ENCODE data around the gene POU2AF1.
"Not testable (repeated sequence)": the region's sequence is repeated elsewhere in the genome, so short reads cannot be mapped to it uniquely, and the experiment has no call there.

DNA sequence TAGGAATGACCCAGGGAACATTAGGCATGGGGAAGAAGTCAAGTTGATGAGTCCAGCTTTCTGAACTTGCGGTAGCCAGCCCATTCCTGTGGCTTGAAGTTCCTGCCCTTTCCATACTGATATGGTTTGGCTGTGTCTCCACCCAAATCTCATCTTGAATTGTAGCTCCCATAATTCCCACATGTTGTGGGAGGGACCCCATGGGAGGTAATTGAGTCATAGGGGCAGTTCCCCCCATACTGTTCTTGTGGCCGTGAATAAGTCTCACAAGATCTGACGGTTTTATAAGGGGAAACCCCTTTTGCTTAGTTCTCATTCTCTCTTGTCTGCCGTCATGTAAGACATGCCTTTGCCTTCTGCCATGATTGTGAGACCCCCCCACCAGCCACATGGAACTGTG, 15.1 kb upstream of the POU2AF1 start:
- TF ChIP-seq FOXA2 (IDR thresholded peaks at IDR 0.05); RAD21 (IDR thresholded peaks at IDR 0.05); CTCF (IDR thresholded peaks at IDR 0.05; ENCODE audit: low read depth, low read length, missing input control); YY1 (IDR thresholded peaks at IDR 0.05); GABPA (IDR thresholded peaks at IDR 0.05 in 1 of 2, conservative IDR thresholded peaks at IDR 0.05 in 1 of 2); TAF1 (conservative IDR thresholded peaks at IDR 0.05); REST (IDR thresholded peaks at IDR 0.05); ZBTB33 (IDR thresholded peaks at IDR 0.05); JUND (IDR thresholded peaks at IDR 0.05); HNF4G (IDR thresholded peaks at IDR 0.05); RXRA (IDR thresholded peaks at IDR 0.05); HNF4A (conservative IDR thresholded peaks at IDR 0.05): not testable (repeated sequence)
- TF ChIP-seq, protein P1, sequence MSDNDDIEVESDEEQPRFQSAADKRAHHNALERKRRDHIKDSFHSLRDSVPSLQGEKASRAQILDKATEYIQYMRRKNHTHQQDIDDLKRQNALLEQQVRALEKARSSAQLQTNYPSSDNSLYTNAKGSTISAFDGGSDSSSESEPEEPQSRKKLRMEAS (IDR thresholded peaks at IDR 0.05), result not testable (repeated sequence)
- TF ChIP-seq, protein P2, sequence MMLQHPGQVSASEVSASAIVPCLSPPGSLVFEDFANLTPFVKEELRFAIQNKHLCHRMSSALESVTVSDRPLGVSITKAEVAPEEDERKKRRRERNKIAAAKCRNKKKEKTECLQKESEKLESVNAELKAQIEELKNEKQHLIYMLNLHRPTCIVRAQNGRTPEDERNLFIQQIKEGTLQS (IDR thresholded peaks at IDR 0.05), result not testable (repeated sequence)

All from liver (tissue), 3 donors.